ENCODE results near the gene ITGB3. TPM values are rescaled to one million over a fixed set of nuclear protein-coding genes. Genes with fewer than 3 reads are reported as not detected.

The ITGB3 gene
- total RNA-seq, 3 donors from 2014 or later (not counting 1 experiment from before 2014, with no cell fraction given): 4.2 to 30.6 (median 11.6) TPM

DNA sequence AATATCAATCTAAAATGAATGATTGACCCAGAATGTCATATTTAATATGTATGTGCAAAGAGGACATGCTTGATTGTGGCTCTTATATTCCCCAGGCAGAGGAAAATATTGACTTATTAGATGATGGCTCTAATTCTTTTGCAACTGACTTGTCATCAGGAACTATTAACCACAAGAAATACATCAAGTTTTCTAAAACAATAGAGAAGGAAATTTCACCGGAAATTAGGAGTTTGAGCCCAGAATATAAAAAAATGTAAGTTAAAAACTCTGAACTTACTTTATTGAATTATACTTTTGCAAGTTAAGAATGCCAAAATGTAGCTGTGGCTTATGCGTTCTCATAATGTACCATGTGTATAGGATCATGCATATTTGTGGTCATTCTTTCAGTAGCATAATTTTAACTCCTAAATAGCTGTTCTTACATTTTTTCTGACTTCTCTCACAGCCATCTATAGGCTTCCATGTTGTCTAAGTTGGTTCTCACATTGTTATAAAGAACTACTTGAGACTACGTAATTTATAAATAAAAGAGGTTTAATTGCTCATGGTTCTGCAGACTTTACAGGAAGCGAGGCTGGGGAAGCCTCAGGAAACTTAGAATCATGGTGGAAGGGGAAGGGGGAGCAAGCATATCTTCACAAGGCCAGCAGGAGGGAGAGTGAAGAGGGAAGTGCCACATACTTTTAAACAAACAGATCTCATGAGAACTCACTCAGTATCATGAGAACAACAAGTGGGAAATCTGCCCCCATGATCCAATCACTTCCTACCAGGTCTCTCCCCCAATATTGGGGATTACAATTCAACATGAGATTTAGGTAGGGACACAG lies 81.7 kb downstream of the ITGB3 start:
- 91% methylated on average over 2 of the region's 4 CpGs for WGBS (ENCODE audit: insufficient coverage)
- Mint-ChIP-seq H3K36me3 (no peaks in the 10 kb centered on the region), H3K27ac (no peak overlapping the region), H3K27me3 (ENCODE audit: low read depth in 2 of 2) (peaks cover 7 to 35% of the 10 kb centered on the region in 2 donors), H3K9me3 (no peaks in the 10 kb centered on the region), H3K4me1 (no peaks in the 10 kb centered on the region), H3K4me3 (no peak overlapping the region)
- DNase-seq (no peak), ATAC-seq (no peak)
- no peak overlapping the region for H3K4me3 ChIP-seq (ENCODE audit: low read length)
- intact Hi-C loops (cut with micrococcal nuclease): no loop called here
- no peak for TF ChIP-seq CTCF (IDR thresholded peaks at IDR 0.05)
- no peak overlapping the region for H3K27ac ChIP-seq (ENCODE audit: low read length)
- H3K36me3 ChIP-seq (ENCODE audit: control insufficient read depth, insufficient read depth, low read length): no peaks in the 10 kb centered on the region
- no peaks in the 10 kb centered on the region for H3K4me1 ChIP-seq (ENCODE audit: control insufficient read depth, insufficient read depth, low read length)
- H3K27me3 ChIP-seq (ENCODE audit: control insufficient read depth, insufficient read depth, low read length): no peaks in the 10 kb centered on the region
- no peaks in the 10 kb centered on the region for H3K9me3 ChIP-seq (ENCODE audit: control insufficient read depth, insufficient read depth, low read length)

- Mint-ChIP-seq H3K27ac (no peak overlapping the region), H3K27me3 (ENCODE audit: low read depth in 2 of 2) (peaks cover 9 to 29% of the 10 kb centered on the region in 2 donors), H3K9me3 (no peaks in the 10 kb centered on the region), H3K4me1 (no peaks in the 10 kb centered on the region), H3K36me3 (peaks cover 7% of the 10 kb centered on the region), H3K4me3 (no peak overlapping the region)
- H3K27ac ChIP-seq (ENCODE audit: low read length): no peak overlapping the region
- H3K9me3 ChIP-seq (ENCODE audit: control insufficient read depth, insufficient read depth, low read length): no peaks in the 10 kb centered on the region
- ATAC-seq (no peak), DNase-seq (no peak)
- no peak overlapping the region for H3K4me3 ChIP-seq (ENCODE audit: low read length)
- TF ChIP-seq CTCF (IDR thresholded peaks at IDR 0.05): no peak
- H3K27me3 ChIP-seq (ENCODE audit: control insufficient read depth, insufficient read depth, low read length): no peaks in the 10 kb centered on the region
- H3K4me1 ChIP-seq (ENCODE audit: control insufficient read depth, insufficient read depth, low read length): no peaks in the 10 kb centered on the region
- WGBS (ENCODE audit: insufficient coverage): 88% methylated on average over 3 of the region's 3 CpGs
- intact Hi-C loops (cut with micrococcal nuclease): no loop called here
- no peaks in the 10 kb centered on the region for H3K36me3 ChIP-seq (ENCODE audit: control insufficient read depth, insufficient read depth, low read length)
Observed at GRCh38 chr17:47338026-47338425, 84.4 kb downstream of the ITGB3 start.

- TF ChIP-seq CTCF (IDR thresholded peaks at IDR 0.05): no peak
- Mint-ChIP-seq H3K27me3 (ENCODE audit: low read depth in 2 of 2) (peaks cover 0 to 24% of the 10 kb centered on the region in 2 donors), H3K36me3 (no peaks in the 10 kb centered on the region), H3K27ac (no peak overlapping the region), H3K4me3 (no peak overlapping the region), H3K9me3 (no peaks in the 10 kb centered on the region), H3K4me1 (no peaks in the 10 kb centered on the region)
- DNase-seq (no peak), ATAC-seq (no peak)
- Histone ChIP-seq H3K4me1 (ENCODE audit: control insufficient read depth, insufficient read depth, low read length) (no peaks in the 10 kb centered on the region), H3K4me3 (ENCODE audit: low read length) (no peak overlapping the region), H3K27me3 (ENCODE audit: control insufficient read depth, insufficient read depth, low read length) (no peaks in the 10 kb centered on the region), H3K27ac (ENCODE audit: low read length) (no peak overlapping the region), H3K9me3 (ENCODE audit: control insufficient read depth, insufficient read depth, low read length) (no peaks in the 10 kb centered on the region), H3K36me3 (ENCODE audit: control insufficient read depth, insufficient read depth, low read length) (no peaks in the 10 kb centered on the region)
- no CpG with 5 or more reads among the region's 1 CpG for WGBS (ENCODE audit: insufficient coverage)
- intact Hi-C loops (cut with micrococcal nuclease): no loop called here
Observed at GRCh38 chr17:47352848-47353247, 99.2 kb downstream of the ITGB3 start.

DNA sequence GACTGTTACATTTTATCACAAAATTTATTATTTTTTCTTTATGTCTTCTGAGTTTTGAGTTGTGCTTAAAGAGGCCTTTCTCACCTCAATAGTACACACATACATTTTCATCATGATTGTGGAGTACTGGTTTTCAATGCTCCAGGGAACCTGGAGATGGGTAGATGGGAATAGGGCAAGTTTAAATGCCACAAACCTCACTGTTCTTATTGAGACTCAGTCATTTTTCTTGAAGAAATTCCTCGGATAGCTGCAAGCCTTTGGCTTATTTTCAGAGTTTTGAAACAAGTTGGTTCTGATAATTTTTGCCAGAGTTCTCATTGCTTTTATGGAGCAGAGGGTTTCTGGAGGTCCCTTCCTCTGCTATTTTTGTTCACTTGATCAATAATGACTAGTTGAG lies 105.0 kb downstream of the ITGB3 start:
- Histone ChIP-seq H3K27me3 (ENCODE audit: control insufficient read depth, insufficient read depth, low read length) (no peaks in the 10 kb centered on the region), H3K9me3 (ENCODE audit: control insufficient read depth, insufficient read depth, low read length) (no peaks in the 10 kb centered on the region), H3K4me3 (ENCODE audit: low read length) (no peak overlapping the region), H3K36me3 (ENCODE audit: control insufficient read depth, insufficient read depth, low read length) (no peaks in the 10 kb centered on the region), H3K27ac (ENCODE audit: low read length) (no peak overlapping the region), H3K4me1 (ENCODE audit: control insufficient read depth, insufficient read depth, low read length) (no peaks in the 10 kb centered on the region)
- no peak for TF ChIP-seq CTCF (IDR thresholded peaks at IDR 0.05)
- Mint-ChIP-seq H3K36me3 (no peaks in the 10 kb centered on the region), H3K9me3 (no peaks in the 10 kb centered on the region), H3K4me3 (no peak overlapping the region), H3K27ac (no peak overlapping the region), H3K27me3 (ENCODE audit: low read depth in 2 of 2) (peaks cover 0 to 10% of the 10 kb centered on the region in 2 donors), H3K4me1 (no peaks in the 10 kb centered on the region)
- intact Hi-C loops (cut with micrococcal nuclease): no loop called here
- DNase-seq: no peak
- no peak for ATAC-seq
- WGBS (ENCODE audit: insufficient coverage): 100% methylated on average over 1 of the region's 1 CpG
